ENCODE results near the gene ANKRA2.
"Not testable (repeated sequence)": the region's sequence is repeated elsewhere in the genome, so short reads cannot be mapped to it uniquely, and the experiment has no call there.

ANKRA2 gene

GRCh38 chr5:73545403-73545779, 20.0 kb downstream of the ANKRA2 start:
- DNase-seq = no peak

- peak; percentile 92 for DNase-seq
These were observed 20.7 kb downstream of the ANKRA2 start for GRCh38 chr5:73544429-73545402.

- DNase-seq = no peak
These were observed 23.4 kb downstream of the ANKRA2 start for GRCh38 chr5:73542020-73542419.

GRCh38 chr5:73540192-73540591, 25.2 kb downstream of the ANKRA2 start:
- DNase-seq = no peak

GRCh38 chr5:73539730-73540129, 25.7 kb downstream of the ANKRA2 start:
- DNase-seq = no peak

GRCh38 chr5:73534971-73535370, 30.5 kb downstream of the ANKRA2 start:
- DNase-seq = no peak

GRCh38 chr5:73534011-73534644, 31.3 kb downstream of the ANKRA2 start:
- no peak for DNase-seq

- no peak for DNase-seq
These were observed 33.2 kb downstream of the ANKRA2 start for GRCh38 chr5:73532195-73532594.

DNA sequence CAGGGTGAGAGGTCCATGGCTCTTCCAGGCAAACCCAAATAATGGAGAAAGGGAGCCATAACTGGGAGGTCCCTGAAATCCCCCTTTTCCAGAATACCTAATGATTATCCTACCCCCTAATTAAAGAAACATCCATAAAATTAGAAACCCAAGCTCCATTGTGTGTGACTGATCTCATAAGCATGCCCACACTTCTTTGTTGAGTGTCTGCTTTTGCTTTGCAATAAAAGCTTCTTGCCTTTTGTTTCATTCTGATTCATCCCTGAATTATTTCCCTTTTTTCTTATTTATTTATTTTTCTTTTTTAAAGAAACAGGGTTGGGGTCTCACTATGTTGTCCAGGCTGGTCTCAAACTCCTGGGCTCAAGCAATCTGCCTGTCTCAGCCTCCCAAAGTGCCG, 34.1 kb downstream of the ANKRA2 start:
- no peak for DNase-seq

DNA sequence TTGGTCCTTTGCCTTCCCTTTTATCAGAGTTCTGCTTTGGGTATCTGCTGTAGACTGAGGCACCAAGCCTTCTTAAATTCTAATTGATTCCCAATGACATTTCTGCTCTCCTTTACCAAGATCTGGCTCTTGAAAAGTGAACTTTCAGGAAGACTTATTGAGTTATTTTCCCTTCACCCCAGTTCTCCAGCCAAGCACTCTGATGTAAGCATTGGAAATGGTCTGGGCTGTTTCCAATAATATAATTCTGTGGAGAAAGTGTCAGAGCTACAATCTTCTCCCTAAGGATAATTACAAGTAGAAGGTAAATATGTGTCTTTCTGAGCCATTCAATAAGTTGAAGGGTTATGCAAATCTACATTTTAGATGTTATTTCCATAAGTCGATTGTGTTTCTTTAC, 36.4 kb downstream of the ANKRA2 start:
- no peak for DNase-seq

DNA sequence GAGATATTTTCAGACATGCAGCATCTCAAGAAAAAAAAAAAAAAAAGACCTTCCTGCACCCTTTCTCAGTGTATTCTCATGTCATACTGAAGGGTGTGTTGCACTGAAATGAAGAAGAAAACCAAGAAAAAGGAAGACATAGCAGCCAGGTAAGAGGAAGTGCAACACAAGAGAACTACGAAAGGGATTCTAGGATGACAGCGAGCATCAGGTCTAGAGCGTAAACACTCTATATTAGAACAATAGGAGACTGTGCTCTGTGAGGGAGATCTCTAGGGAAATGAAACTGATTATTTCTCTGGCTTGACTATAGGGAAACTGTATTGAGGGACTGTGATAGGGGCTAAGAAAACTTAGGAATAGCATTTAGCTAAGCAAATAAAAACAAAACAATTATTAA, 37.2 kb downstream of the ANKRA2 start:
- DNase-seq = no peak

GRCh38 chr5:73525606-73526203, 39.7 kb downstream of the ANKRA2 start:
- no peak for DNase-seq

GRCh38 chr5:73523861-73524260, 41.6 kb downstream of the ANKRA2 start:
- no peak for DNase-seq

DNA sequence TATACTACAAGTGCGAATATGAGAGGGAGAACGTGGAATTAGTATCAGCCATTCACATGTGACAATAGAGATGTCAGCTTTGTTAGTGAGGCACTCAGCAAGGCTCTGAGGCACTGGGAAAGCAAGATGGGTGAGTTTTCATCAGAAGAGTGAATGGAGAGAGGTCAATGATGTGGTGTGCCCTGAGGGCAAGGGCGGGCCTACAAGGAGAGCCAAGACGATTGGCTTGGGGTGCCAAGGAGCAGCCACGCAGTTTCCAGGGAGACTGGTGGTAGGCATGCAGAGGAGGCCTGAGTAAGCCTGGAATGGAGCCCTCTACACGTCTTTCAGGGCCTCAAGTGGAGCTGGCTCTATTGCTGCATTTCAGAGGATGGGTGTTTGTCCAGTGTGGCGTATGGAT, 42.5 kb downstream of the ANKRA2 start:
- no peak for DNase-seq

GRCh38 chr5:73519531-73520283, 45.7 kb downstream of the ANKRA2 start:
- peak; percentile 71 for DNase-seq

DNA sequence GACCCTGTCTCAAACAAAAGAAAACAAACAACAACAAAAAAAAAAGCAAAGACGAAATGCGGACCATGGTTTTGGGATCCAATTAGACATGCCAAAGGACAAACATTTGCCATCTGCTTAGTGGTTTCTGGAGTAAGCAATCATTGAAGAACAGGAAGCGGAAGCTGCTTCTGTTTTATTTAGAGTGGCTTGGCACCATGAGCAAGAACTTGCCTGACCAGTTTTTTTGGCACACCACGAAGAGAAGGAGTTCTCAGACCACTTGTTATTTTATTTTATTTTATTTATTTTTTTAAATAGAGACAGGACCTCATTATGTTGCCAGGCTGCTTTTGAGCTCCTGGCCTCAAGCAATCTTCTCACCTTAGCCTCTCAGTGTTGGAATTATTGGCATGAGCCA, 50.2 kb downstream of the ANKRA2 start:
- peak; percentile 48 for DNase-seq

DNA sequence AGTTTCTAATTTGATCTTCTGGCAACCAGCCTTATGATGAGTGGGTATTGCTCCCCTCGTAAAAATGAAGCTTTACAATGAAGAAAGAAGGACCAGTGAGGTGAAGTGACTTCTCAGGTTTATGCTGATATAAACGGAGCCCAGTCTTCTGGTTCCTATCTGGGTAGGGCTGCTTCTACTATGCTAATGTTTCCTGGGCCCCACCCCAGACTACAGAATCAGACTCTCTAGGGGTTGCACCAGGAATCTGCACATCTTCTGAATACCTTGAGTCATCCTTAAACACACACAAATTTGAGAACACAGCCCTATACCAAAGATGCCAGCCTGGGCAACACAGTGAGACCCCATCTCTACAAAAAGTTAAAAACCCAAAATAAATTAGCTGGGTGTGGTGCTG, 51.0 kb downstream of the ANKRA2 start:
- no peak for DNase-seq

DNA sequence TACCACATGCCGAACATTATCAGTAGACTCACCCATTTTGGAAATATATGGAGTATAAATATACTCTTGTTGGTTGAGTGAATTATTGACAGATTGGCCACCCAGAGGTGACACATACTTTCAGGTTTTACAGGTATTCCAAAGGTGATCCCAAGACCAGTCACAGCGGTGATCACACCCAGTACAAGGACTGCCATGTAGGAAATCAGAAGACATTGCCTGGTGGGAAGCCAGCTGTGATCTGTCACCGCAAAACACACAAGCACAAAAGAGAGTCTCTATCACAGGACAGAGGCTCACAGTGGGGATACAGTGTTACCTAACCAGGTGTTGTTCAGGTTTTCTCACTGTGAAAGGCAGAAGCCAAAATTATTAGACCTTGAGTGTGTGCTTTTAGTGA, 51.4 kb downstream of the ANKRA2 start:
- peak; percentile 64 for DNase-seq

- DNase-seq = not testable (repeated sequence)
These were observed 56.9 kb downstream of the ANKRA2 start for GRCh38 chr5:73508521-73508920.

GRCh38 chr5:73507062-73507461, 58.4 kb downstream of the ANKRA2 start:
- no peak for DNase-seq

DNA sequence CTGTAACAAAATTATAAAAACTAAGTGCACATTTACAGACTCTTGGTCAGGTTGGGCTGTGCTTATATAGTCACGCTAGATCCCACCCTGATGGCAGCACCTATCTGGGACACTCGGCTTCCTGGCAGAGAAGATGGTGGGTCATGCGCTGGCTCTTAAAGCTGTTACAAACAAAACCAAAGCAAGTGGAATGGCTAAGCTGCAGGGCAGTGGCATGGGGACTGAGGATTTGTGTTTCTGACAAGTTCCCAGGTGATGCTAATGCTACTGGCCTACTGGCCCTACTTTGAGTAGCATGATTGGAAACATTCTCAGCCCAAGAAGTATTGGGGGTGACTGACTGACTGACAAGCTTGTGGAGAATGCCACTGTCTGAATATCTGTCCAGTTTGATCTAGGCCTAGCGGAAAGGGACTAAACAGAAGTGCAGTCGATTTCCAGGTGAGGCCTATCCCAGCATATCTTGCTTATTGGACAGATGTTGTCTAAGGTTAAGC, 58.9 kb downstream of the ANKRA2 start:
- DNase-seq = no peak
